WTC11 (cell line): ENCODE data around the gene SLC6A18. TPM values are rescaled to one million over a fixed set of nuclear protein-coding genes. Genes with fewer than 3 reads are reported as not detected.

Source experiments
- ATAC-seq: fragments of 200-7000 bp; cut with Tn5 transposase; 2 replicates; pipeline ENCODE4 v1.10.0; 2021; ENCODE audit warnings: mild to moderate bottlenecking, moderate library complexity
- CTCF ChIA-PET: fragments of 300-600 bp; sonication (Branson Sonifier 250); formaldehyde crosslinking; loops from one replicate; lab custom pipeline; 2021; ENCODE audit warnings: antibody characterized with exemption; lab: Charles Lee
- POLR2A ChIA-PET: fragments of 350-600 bp; sonication (Branson Sonifier 250); formaldehyde crosslinking; loops from one replicate; lab custom pipeline; 2021; ENCODE audit warnings: antibody characterized with exemption; lab: Charles Lee
- DNase-seq: peaks from one replicate; pipeline ENCODE4 v3.0.0; 2021; ENCODE audit warnings: low spot score
- H3K27ac Mint-ChIP-seq: 2 replicates; pipeline ENCODE4 v1.8.0; 2021; ENCODE audit warnings: mixed read lengths
- H3K27me3 Mint-ChIP-seq: 2 replicates; pipeline ENCODE4 v1.8.0; 2021; ENCODE audit warnings: low read depth, mild to moderate bottlenecking, moderate library complexity, mixed read lengths
- H3K36me3 Mint-ChIP-seq: 2 replicates; pipeline ENCODE4 v1.8.0; 2021; ENCODE audit warnings: mixed read lengths
- H3K4me1 Mint-ChIP-seq: 2 replicates; pipeline ENCODE4 v1.8.0; 2022; ENCODE audit warnings: mixed read lengths
- H3K4me3 Mint-ChIP-seq: 2 replicates; pipeline ENCODE4 v1.8.0; 2021; ENCODE audit warnings: mild to moderate bottlenecking, moderate library complexity, mixed read lengths
- H3K9me3 Mint-ChIP-seq: 2 replicates; pipeline ENCODE4 v1.8.0; 2021; ENCODE audit warnings: mixed read lengths
- CREB1 ChIP-seq: sonication (generic); formaldehyde crosslinking; IDR thresholded peaks from 2 replicates; pipeline ENCODE4 v1.8.0; 2023; ENCODE audit warnings: mild to moderate bottlenecking, missing genetic modification reagents
- E2F4 ChIP-seq: sonication (generic); formaldehyde crosslinking; IDR thresholded peaks from 2 replicates; pipeline ENCODE4 v1.8.1; 2022; ENCODE audit warnings: low read depth, mild to moderate bottlenecking, moderate library complexity, missing genetic modification reagents, borderline replicate concordance
- FOXP1 ChIP-seq: sonication (generic); formaldehyde crosslinking; IDR thresholded peaks from 2 replicates; pipeline ENCODE4 v1.8.0; 2022; ENCODE audit warnings: missing genetic modification reagents, mild to moderate bottlenecking, moderate library complexity, borderline replicate concordance
- IRF1 ChIP-seq: sonication (generic); formaldehyde crosslinking; IDR thresholded peaks from 2 replicates; pipeline ENCODE4 v1.8.0; 2023; ENCODE audit warnings: missing genetic modification reagents
- NR3C1 ChIP-seq: sonication (generic); formaldehyde crosslinking; conservative IDR thresholded peaks from 2 replicates; pipeline ENCODE4 v1.8.1; 2023; ENCODE audit warnings: low read depth, mild to moderate bottlenecking, missing genetic modification reagents
- SP1 ChIP-seq: sonication (generic); formaldehyde crosslinking; conservative IDR thresholded peaks from 2 replicates; pipeline ENCODE4 v1.8.1; 2022; ENCODE audit warnings: missing genetic modification reagents
- STAT6 ChIP-seq: sonication (generic); formaldehyde crosslinking; conservative IDR thresholded peaks from 2 replicates; pipeline ENCODE4 v1.8.1; 2023; ENCODE audit warnings: mild to moderate bottlenecking, low read depth, missing genetic modification reagents, moderate library complexity
- TEAD1 ChIP-seq: sonication (generic); formaldehyde crosslinking; IDR thresholded peaks from 2 replicates; pipeline ENCODE4 v1.8.0; 2022; ENCODE audit warnings: mild to moderate bottlenecking, missing genetic modification reagents
- USF1 ChIP-seq: sonication (generic); formaldehyde crosslinking; IDR thresholded peaks from 2 replicates; pipeline ENCODE4 v1.8.0; 2022; ENCODE audit warnings: mild to moderate bottlenecking, missing genetic modification reagents
- ZNF121 ChIP-seq: sonication (generic); formaldehyde crosslinking; IDR thresholded peaks from 2 replicates; pipeline ENCODE4 v1.8.0; 2023; ENCODE audit warnings: missing genetic modification reagents
- ZNF138 ChIP-seq: sonication (generic); formaldehyde crosslinking; conservative IDR thresholded peaks from 2 replicates; pipeline ENCODE4 v1.8.1; 2022; ENCODE audit warnings: mild to moderate bottlenecking, moderate library complexity, missing genetic modification reagents
- ZNF232 ChIP-seq: sonication (generic); formaldehyde crosslinking; IDR thresholded peaks from 2 replicates; pipeline ENCODE4 v1.8.0; 2022; ENCODE audit warnings: mild to moderate bottlenecking, missing genetic modification reagents
- ZNF263 ChIP-seq: sonication (generic); formaldehyde crosslinking; IDR thresholded peaks from 2 replicates; pipeline ENCODE4 v1.8.1; 2022; ENCODE audit warnings: low read depth, mild to moderate bottlenecking, moderate library complexity, missing genetic modification reagents
- ZNF425 ChIP-seq: fragments of 250-450 bp; sonication (Bioruptor Pico); conservative IDR thresholded peaks from 2 replicates; pipeline ENCODE4 v1.9.0; 2021; ENCODE audit warnings: mild to moderate bottlenecking
- ZNF532 ChIP-seq: fragments of 250-450 bp; sonication (Bioruptor Pico); IDR thresholded peaks from 2 replicates; pipeline ENCODE4 v1.9.0; 2021; ENCODE audit warnings: mild to moderate bottlenecking, borderline replicate concordance
- total RNA-seq: library from RNA; stranded (reverse); gene quantifications from 3 replicates; pipeline ENCODE4 v1.2.3, GENCODE V29; 2021

Gene SLC6A18
- total RNA-seq, 1 experiment from 2014 or later = not detected

- TF ChIP-seq ZNF425 (CRISPR knock-in tag) = no peak
- no peak for TF ChIP-seq ZNF138
- TF ChIP-seq ZNF263 (CRISPR knock-in tag) = no peak
- TF ChIP-seq ZNF121 (CRISPR knock-in tag) = no peak
- no peak for TF ChIP-seq STAT6 (CRISPR knock-in tag)
- TF ChIP-seq NR3C1 (CRISPR knock-in tag) = no peak
Observed at GRCh38 chr5:1202798-1203185, 22.4 kb upstream of the SLC6A18 start (continued).

- DNase-seq (no peak), ATAC-seq (no peak)
- CTCF ChIA-PET = interaction anchor here (3.0 kb wide), 1 partner anchor 30 kb away, joined by 23 read pairs; no protein-coding TSS in a partner anchor
- no peaks in the 10 kb centered on the region for H3K9me3 Mint-ChIP-seq
- H3K4me1 Mint-ChIP-seq = peaks cover 7% of the 10 kb centered on the region; the same call in 1 of the 2 replicates
- POLR2A ChIA-PET = no interaction called here
- no peak overlapping the region for H3K4me3 Mint-ChIP-seq
- no peaks in the 10 kb centered on the region for H3K36me3 Mint-ChIP-seq
- TF ChIP-seq TEAD1 (CRISPR knock-in tag) (no peak), ZNF532 (no peak), E2F4 (CRISPR knock-in tag) (no peak), CREB1 (CRISPR knock-in tag) (no peak), IRF1 (CRISPR knock-in tag) (no peak), NR3C1 (CRISPR knock-in tag) (no peak), ZNF232 (CRISPR knock-in tag) (no peak), FOXP1 (no peak), USF1 (CRISPR knock-in tag) (no peak), SP1 (CRISPR knock-in tag) (no peak), ZNF425 (CRISPR knock-in tag) (no peak)
- no peaks in the 10 kb centered on the region for H3K27me3 Mint-ChIP-seq
- no peak overlapping the region for H3K27ac Mint-ChIP-seq
Observed at GRCh38 chr5:1203311-1203967, 21.7 kb upstream of the SLC6A18 start.
